ENCODE results near the gene TMEM200C. TPM values are rescaled to one million over a fixed set of nuclear protein-coding genes. Genes with fewer than 3 reads are reported as not detected.

Gene TMEM200C
- total and polyA plus RNA-seq, 9 of the 15 experiments (the other 6 are each of a cell fraction or from before 2014, with no cell fraction given), result 0.04 TPM; not detected in 8

DNA sequence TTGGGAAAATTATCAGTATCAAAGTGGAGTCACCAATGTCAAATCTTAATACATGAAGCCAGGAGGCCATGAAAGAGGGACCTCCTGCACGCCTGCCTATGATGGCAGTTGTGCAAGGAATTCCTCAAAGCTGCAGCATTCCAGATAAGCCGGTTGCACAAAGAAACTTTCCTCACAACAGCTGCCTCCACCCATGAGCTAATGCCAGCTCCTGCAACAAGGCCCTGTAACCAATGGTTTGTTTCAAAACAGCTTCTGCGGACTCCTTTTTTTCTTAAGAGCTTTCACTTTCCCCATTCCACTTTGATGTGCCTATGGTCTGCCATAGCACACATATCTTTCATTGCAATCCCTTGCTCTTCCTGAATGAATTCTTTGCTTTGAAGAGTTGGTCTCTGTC, 22.4 kb downstream of the TMEM200C start (continued):
- TF ChIP-seq BRCA1 (IDR thresholded peaks at IDR 0.05) (no peak), BRCA1 (CRISPR knock-in tag; IDR thresholded peaks at IDR 0.05) (no peak)
- TF ChIP-seq, protein P1, sequence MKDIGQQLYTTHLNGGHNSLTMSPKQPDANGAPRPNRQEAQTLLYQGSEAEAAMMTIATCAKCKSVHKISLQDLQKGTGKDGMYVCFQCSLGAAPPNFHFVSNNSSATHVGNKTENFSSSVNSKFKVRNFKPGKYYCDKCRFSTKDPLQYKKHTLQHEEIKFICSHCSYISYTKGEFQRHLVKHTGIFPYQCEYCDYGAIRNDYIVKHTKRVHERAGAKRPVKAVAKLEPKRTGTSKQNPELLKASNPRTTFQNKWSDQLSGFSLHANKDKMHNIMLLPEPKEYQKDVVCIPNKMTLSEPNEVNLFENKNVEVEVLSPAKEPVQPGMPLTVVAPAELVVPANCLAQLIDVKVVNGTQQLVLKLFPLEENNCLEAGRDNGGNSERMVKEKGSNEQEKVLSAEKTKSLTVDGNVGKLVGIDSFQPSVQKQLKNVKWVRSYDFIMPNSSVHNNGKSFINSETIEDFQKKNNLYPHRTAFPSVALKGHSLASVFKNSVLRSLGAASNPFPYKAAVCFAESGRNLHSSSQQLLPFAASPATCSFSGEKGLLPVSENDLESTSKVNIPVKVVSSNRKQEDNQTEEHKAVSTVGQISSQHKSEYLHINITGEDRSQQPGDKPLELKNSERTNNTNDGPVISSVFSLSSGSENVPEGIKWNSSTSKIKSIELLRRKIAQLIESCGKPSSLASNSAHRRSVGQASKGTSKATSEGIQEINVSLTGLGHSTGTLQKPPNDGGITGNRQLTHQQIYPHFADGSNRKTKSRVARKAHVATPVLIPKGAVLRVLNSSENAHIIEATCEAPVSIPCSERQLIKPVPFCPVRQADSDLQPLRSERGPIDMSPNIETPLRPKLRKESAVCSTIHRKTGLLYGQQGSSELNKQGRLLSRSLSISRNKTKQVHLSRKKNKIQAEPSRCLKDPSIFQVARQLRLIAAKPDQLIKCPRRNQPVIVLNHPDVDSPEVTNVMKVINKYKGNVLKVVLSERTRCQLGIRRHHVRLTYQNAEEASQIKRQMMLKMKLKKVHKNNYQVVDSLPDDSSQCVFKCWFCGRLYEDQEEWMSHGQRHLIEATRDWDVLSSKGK (CRISPR knock-in tag; IDR thresholded peaks at IDR 0.05), result no peak

DNA sequence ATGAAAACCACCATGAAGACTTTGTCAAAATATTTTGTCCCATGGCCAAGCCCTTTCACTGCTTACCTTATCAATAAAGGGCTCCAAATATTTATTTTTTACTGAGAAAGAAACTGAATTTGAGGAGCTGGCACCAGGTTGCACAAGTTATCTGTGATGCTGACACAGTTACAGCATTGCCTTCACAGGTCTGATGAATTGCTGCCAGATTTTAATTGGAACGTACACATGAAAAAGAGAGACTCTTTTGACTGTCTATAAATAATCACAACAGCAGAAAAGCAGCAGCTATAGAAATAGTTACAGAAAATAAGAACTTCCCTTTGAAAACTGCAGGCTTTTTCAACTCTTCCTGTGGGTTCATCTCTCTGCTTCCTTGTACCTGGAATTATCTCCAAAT, 23.9 kb downstream of the TMEM200C start:
- Histone ChIP-seq H3K4me2 (ENCODE audit: insufficient read depth, low read length) (no peak overlapping the region), H3K27me3 (ENCODE audit: control insufficient read depth in 2 of 2, insufficient read depth in 2 of 2, low read length in 2 of 2) (no peaks in the 10 kb centered on the region), H3K36me3 (ENCODE audit: control insufficient read depth, insufficient read depth, low read length) (no peaks in the 10 kb centered on the region), H3K9ac (ENCODE audit: insufficient read depth in 1 of 2, low read depth in 2 of 2, low read length in 2 of 2) (no peak overlapping the region), H3K4me1 (replicated peaks in 1 of 2; ENCODE audit: control insufficient read depth in 2 of 2, insufficient read depth in 2 of 2, low read length in 2 of 2) (no peaks in the 10 kb centered on the region), H3K27ac (ENCODE audit: extremely low read depth, low read depth, low read length) (no peak overlapping the region), H2AFZ (ENCODE audit: low read depth, low read length) (no peak overlapping the region), H3K9me1 (ENCODE audit: control insufficient read depth, insufficient read depth, low read length) (no peaks in the 10 kb centered on the region), H3K79me2 (ENCODE audit: control insufficient read depth, insufficient read depth, low read length) (no peaks in the 10 kb centered on the region), H4K20me1 (replicated peaks; ENCODE audit: control insufficient read depth, insufficient read depth, low read length) (no peaks in the 10 kb centered on the region), H3K9me3 (replicated peaks; ENCODE audit: control insufficient read depth, insufficient read depth, low read depth, low read length) (no peaks in the 10 kb centered on the region), H3K4me3 (no peak overlapping the region)
- ChIA-PET POLR2A (no interaction called here), CTCF (ENCODE audit: low intra/inter-chr PET ratio) (no interaction called here)
- ATAC-seq (no peak), FAIRE-seq (no peak), DNase-seq (ENCODE audit: extremely low read depth in 1 of 4, low spot score in 3 of 4) (no peak)
- intact Hi-C loops (cut with micrococcal nuclease) (loop anchor here (10.0 kb wide), 1 partner anchor 613 kb away; no protein-coding TSS in a partner anchor), in situ Hi-C loops (cut with MboI) (loop anchor here (10.0 kb wide), 1 partner anchor 1013 kb away; no protein-coding TSS in a partner anchor)
- TF ChIP-seq SOX6 (IDR thresholded peaks at IDR 0.05) (no peak), ZSCAN29 (IDR thresholded peaks at IDR 0.05) (no peak), ATF7 (IDR thresholded peaks at IDR 0.05) (no peak), PHF21A (IDR thresholded peaks at IDR 0.05; ENCODE audit: borderline replicate concordance, low read depth) (no peak)
- TF ChIP-seq, protein P2, sequence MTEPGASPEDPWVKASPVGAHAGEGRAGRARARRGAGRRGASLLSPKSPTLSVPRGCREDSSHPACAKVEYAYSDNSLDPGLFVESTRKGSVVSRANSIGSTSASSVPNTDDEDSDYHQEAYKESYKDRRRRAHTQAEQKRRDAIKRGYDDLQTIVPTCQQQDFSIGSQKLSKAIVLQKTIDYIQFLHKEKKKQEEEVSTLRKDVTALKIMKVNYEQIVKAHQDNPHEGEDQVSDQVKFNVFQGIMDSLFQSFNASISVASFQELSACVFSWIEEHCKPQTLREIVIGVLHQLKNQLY (CRISPR knock-in tag; conservative IDR thresholded peaks at IDR 0.05), result no peak
- no TSS peak for BruUV-seq (replicated peaks)
- 0% methylated on average over 1 of the region's 1 CpG for WGBS (ENCODE audit: insufficient coverage, low coverage, missing lambda C conversion rate)
